Nephron progenitor cell (in vitro differentiated cells): ENCODE data around the gene EXOSC3.

Experiments
- DNase-seq: peaks from one replicate; pipeline ENCODE4 v3.0.0; 2021
- H3K27ac Mint-ChIP-seq: 2 replicates; pipeline ENCODE4 v1.8.0; 2021; ENCODE audit warnings: mild to moderate bottlenecking, moderate library complexity, mixed read lengths
- H3K27me3 Mint-ChIP-seq: 2 replicates; pipeline ENCODE4 v1.8.0; 2021; ENCODE audit warnings: mild to moderate bottlenecking, low read depth, mixed read lengths; ENCODE audit not compliant: poor library complexity
- H3K36me3 Mint-ChIP-seq: 2 replicates; pipeline ENCODE4 v1.8.0; 2021; ENCODE audit warnings: low read depth, mixed read lengths
- H3K4me1 Mint-ChIP-seq: 2 replicates; pipeline ENCODE4 v1.8.0; 2021; ENCODE audit warnings: mixed read lengths
- H3K4me3 Mint-ChIP-seq: 2 replicates; pipeline ENCODE4 v1.8.0; 2021; ENCODE audit warnings: mild to moderate bottlenecking, moderate library complexity, mixed read lengths
- H3K9me3 Mint-ChIP-seq: 2 replicates; pipeline ENCODE4 v1.8.0; 2021; ENCODE audit warnings: mild to moderate bottlenecking, moderate library complexity, mixed read lengths
- TF ChIP-seq, protein P1 (sequence below): fragments of 200-600 bp; sonication (generic); IDR thresholded peaks from 2 replicates; pipeline ENCODE4 v1.5.0; 2021; ENCODE audit warnings: antibody characterized with exemption

The EXOSC3 gene

DNA sequence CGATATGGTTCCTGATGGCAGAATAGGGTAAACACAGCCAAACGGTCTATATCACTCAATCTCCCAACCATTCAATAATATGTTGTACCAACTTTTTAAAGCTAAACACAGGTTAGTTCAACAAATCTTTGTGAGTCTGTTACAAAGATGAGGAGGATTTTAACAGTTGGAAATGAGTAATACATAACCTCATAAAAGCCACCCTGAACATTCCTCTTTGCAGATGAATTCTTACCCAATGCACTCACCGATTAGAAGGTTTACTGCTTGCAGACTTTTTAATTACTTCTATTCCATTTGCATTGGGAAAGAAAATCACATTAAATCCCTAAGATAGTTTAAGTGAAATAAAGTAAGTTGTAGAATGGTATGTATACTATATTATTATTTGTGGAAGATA, 54.6 kb downstream of the EXOSC3 start:
- Mint-ChIP-seq H3K9me3 (no peaks in the 10 kb centered on the region), H3K4me3 (no peak overlapping the region), H3K27me3 (peaks cover 39% of the 10 kb centered on the region), H3K36me3 (no peaks in the 10 kb centered on the region), H3K27ac (no peak overlapping the region), H3K4me1 (no peaks in the 10 kb centered on the region)
- no peak for DNase-seq
- TF ChIP-seq, protein P1, sequence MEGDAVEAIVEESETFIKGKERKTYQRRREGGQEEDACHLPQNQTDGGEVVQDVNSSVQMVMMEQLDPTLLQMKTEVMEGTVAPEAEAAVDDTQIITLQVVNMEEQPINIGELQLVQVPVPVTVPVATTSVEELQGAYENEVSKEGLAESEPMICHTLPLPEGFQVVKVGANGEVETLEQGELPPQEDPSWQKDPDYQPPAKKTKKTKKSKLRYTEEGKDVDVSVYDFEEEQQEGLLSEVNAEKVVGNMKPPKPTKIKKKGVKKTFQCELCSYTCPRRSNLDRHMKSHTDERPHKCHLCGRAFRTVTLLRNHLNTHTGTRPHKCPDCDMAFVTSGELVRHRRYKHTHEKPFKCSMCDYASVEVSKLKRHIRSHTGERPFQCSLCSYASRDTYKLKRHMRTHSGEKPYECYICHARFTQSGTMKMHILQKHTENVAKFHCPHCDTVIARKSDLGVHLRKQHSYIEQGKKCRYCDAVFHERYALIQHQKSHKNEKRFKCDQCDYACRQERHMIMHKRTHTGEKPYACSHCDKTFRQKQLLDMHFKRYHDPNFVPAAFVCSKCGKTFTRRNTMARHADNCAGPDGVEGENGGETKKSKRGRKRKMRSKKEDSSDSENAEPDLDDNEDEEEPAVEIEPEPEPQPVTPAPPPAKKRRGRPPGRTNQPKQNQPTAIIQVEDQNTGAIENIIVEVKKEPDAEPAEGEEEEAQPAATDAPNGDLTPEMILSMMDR, result no peak
